B cell (primary cell): ENCODE data around the gene PLXNA3. TPM values are rescaled to one million over a fixed set of nuclear protein-coding genes. Genes with fewer than 3 reads are reported as not detected.

ENCODE experiments used
- ATAC-seq: fragments of 200-7000 bp; cut with Tn5 transposase; one replicate; pipeline ENCODE4 v1.10.0; 2021; ENCODE audit warnings: low read depth, mild to moderate bottlenecking, moderate number of reproducible peaks, moderate library complexity
- CTCF ChIA-PET: fragments of 350-600 bp; sonication (Branson Sonifier 250); formaldehyde crosslinking; loops from one replicate; lab custom pipeline; 2021; ENCODE audit warnings: antibody characterized with exemption, inconsistent platforms; lab: Charles Lee
- POLR2A ChIA-PET: fragments of 350-600 bp; sonication (Branson Sonifier 250); formaldehyde crosslinking; loops from one replicate; lab custom pipeline; 2021; ENCODE audit warnings: antibody characterized with exemption; lab: Charles Lee
- DNase-seq: peaks from one replicate; pipeline ENCODE4 v3.0.0; 2013
- H2AFZ ChIP-seq: 2 replicates; pipeline ENCODE4 v1.6.1; 2012; ENCODE audit warnings: mild to moderate bottlenecking, low read depth, low read length; ENCODE audit not compliant: insufficient read depth, poor library complexity, severe bottlenecking
- H3K27ac ChIP-seq, 2 donors: 1 replicate in 1 of 2; 2 replicates in 1 of 2; pipeline ENCODE4 v1.5.1; 2012 to 2013; ENCODE audit warnings: low read length in 2 of 2, mild to moderate bottlenecking in 2 of 2, moderate library complexity in 1 of 2
- H3K27me3 ChIP-seq, 4 experiments: fragments of 200-600 bp in 1 of 4; sonication (generic) in 1 of 4; replicated peaks in 1 of 4; 1 replicate in 2 of 4; 2 replicates in 2 of 4; pipeline versions ENCODE4 v1.6.1 to v1.7.0; 2013 to 2016; ENCODE audit warnings: low read length in 3 of 4, mild to moderate bottlenecking in 2 of 4, mixed read lengths in 1 of 4, moderate library complexity in 1 of 4; ENCODE audit not compliant: insufficient read depth in 4 of 4, control insufficient read depth in 3 of 4; ENCODE audit errors: control extremely low read depth in 1 of 4
- H3K36me3 ChIP-seq, 2 experiments: replicated peaks in 1 of 2; 1 replicate in 1 of 2; 2 replicates in 1 of 2; pipeline versions ENCODE4 v1.6.1 to v1.7.1; 2013; ENCODE audit warnings: low read length in 1 of 2; ENCODE audit not compliant: insufficient read depth in 2 of 2, control insufficient read depth in 1 of 2; ENCODE audit errors: control extremely low read depth in 1 of 2, extremely low read depth in 1 of 2
- H3K4me1 ChIP-seq, 2 donors: fragments of 200-600 bp in 1 of 2; sonication (generic) in 1 of 2; 1 replicate in 1 of 2; 2 replicates in 1 of 2; pipeline versions ENCODE4 v1.5.1 to v1.6.1; 2013 to 2017; ENCODE audit warnings: low read length in 2 of 2; ENCODE audit not compliant: control insufficient read depth in 2 of 2, insufficient read depth in 2 of 2
- H3K4me2 ChIP-seq: replicated peaks from 2 replicates; pipeline ENCODE3; 2012; ENCODE audit warnings: mild to moderate bottlenecking, low read depth, low read length; ENCODE audit not compliant: poor library complexity, severe bottlenecking
- H3K4me3 ChIP-seq, 5 experiments: fragments of 200-600 bp in 1 of 5; sonication (generic) in 1 of 5; 1 replicate in 3 of 5; 2 replicates in 2 of 5; pipeline versions ENCODE4 v1.5.1 to v1.7.0; 2011 to 2016; ENCODE audit warnings: low read length in 4 of 5, mild to moderate bottlenecking in 4 of 5, low read depth in 2 of 5, control low read depth in 1 of 5, moderate library complexity in 1 of 5; ENCODE audit not compliant: insufficient read depth in 1 of 5; ENCODE audit errors: control extremely low read depth in 1 of 5, extremely low read depth in 1 of 5
- H3K79me2 ChIP-seq: fragments of 200-600 bp; sonication (generic); one replicate; pipeline ENCODE4 v1.6.0; 2016; ENCODE audit warnings: low read length; ENCODE audit not compliant: control insufficient read depth, insufficient read depth
- H3K9ac ChIP-seq: fragments of 200-600 bp; sonication (generic); 2 replicates; pipeline ENCODE4 v1.6.1; 2017; ENCODE audit warnings: mild to moderate bottlenecking, low read length, moderate library complexity
- H3K9me3 ChIP-seq, 3 donors: one replicate each; pipeline versions ENCODE4 v1.6.1 to v1.7.1; 2013; ENCODE audit warnings: low read length in 2 of 3; ENCODE audit not compliant: control insufficient read depth in 2 of 3, insufficient read depth in 1 of 3; ENCODE audit errors: control extremely low read depth in 1 of 3
- H4K20me1 ChIP-seq: 2 replicates; pipeline ENCODE4 v1.6.0; 2012; ENCODE audit warnings: mild to moderate bottlenecking, low read length; ENCODE audit not compliant: insufficient read depth, control insufficient read depth, poor library complexity, severe bottlenecking
- H3K27ac Mint-ChIP-seq: one replicate; pipeline ENCODE4 v1.8.0; 2021; ENCODE audit warnings: mixed read lengths
- H3K27me3 Mint-ChIP-seq: one replicate; pipeline ENCODE4 v1.8.0; 2021; ENCODE audit warnings: mixed read lengths
- H3K4me1 Mint-ChIP-seq: one replicate; pipeline ENCODE4 v1.8.0; 2021; ENCODE audit warnings: mixed read lengths
- H3K4me3 Mint-ChIP-seq: one replicate; pipeline ENCODE4 v1.8.0; 2021; ENCODE audit warnings: mixed read lengths
- H3K9me3 Mint-ChIP-seq: one replicate; pipeline ENCODE4 v1.8.0; 2022; ENCODE audit warnings: mixed read lengths; ENCODE audit not compliant: insufficient read depth
- CTCF ChIP-seq: fragments of 200-600 bp; IDR thresholded peaks from one replicate; pipeline ENCODE4 v1.8.0; 2022; ENCODE audit warnings: antibody characterized with exemption, mild to moderate bottlenecking
- EZH2 ChIP-seq: IDR thresholded peaks from 2 replicates; pipeline ENCODE4 v1.6.1; 2012; ENCODE audit warnings: borderline replicate concordance, low read depth, mild to moderate bottlenecking, moderate library complexity, low read length; ENCODE audit not compliant: insufficient read depth, poor library complexity, severe bottlenecking
- WGBS: methylation state at CpG from one replicate; pipeline ENCODE4 v1.1.5; 2013; ENCODE audit warnings: missing lambda C conversion rate; ENCODE audit not compliant: insufficient coverage; 5-methylcytosine and 5-hydroxymethylcytosine counted together
- intact Hi-C: fragments of 100-400 bp; cut with micrococcal nuclease; formaldehyde crosslinking; loops from one replicate; pipeline ENCODE4 v1.10.0; 2022
- polyA plus RNA-seq: library from polyadenylated mRNA; depleted of rRNA; stranded (reverse); fragments of >200 nt; gene quantifications from 2 replicates; pipeline ENCODE4 v1.2.3, GENCODE V29; 2012
- total RNA-seq, 2 donors: library from RNA; stranded (reverse); fragments of 120-200 nt in 1 of 2; gene quantifications; 1 replicate in 1 of 2; 2 replicates in 1 of 2; pipeline versions ENCODE4 v1.2.3 to v1.2.4, GENCODE V29; 2013 to 2022

Gene PLXNA3
- total and polyA plus RNA-seq, 2 donors (not counting 1 experiment from before 2014, with no cell fraction given) = 68.6 to 114 TPM

- Histone ChIP-seq H3K9ac (no peak overlapping the region), H3K4me2 (no peak overlapping the region), H3K27me3 (no peaks in the 10 kb centered on the region), H2AFZ (no peak overlapping the region), H3K4me3 (no peak overlapping the region), H3K79me2 (peaks cover 6% of the 10 kb centered on the region), H3K4me1 (peaks cover 4 to 23% of the 10 kb centered on the region in 2 donors), H3K36me3 (peaks cover 0 to 15% of the 10 kb centered on the region in 2 experiments), H3K9me3 (peaks cover 0 to 3% (median 0%) of the 10 kb centered on the region in 3 donors), H4K20me1 (no peaks in the 10 kb centered on the region), H3K27ac (no peak overlapping the region)
- intact Hi-C loops = no loop called here
- Mint-ChIP-seq H3K27me3 (no peaks in the 10 kb centered on the region), H3K4me3 (no peak overlapping the region), H3K4me1 (peaks cover 20% of the 10 kb centered on the region), H3K9me3 (no peaks in the 10 kb centered on the region), H3K27ac (no peak overlapping the region)
- TF ChIP-seq CTCF (no peak), EZH2 (no peak)
- WGBS = 100% methylated on average over 10 of the region's 16 CpGs
- DNase-seq = no peak
- ATAC-seq = no peak
- CTCF ChIA-PET = interaction anchor here (1.2 to 1.3 kb wide), 2 partner anchors 22 to 114 kb away, joined by 3 to 4 read pairs; partner anchors contain the start of gene SLC10A3
- POLR2A ChIA-PET = interaction anchor here (0.7 kb wide), 1 partner anchor 21 kb away, joined by 3 read pairs; no protein-coding TSS in a partner anchor
Observed at GRCh38 chrX:154512879-154513553, 54.9 kb downstream of the PLXNA3 start.

GRCh38 chrX:154513716-154514115 lies 55.6 kb downstream of the PLXNA3 start:
- POLR2A ChIA-PET = interaction anchor here (0.7 kb wide), 1 partner anchor 22 kb away, joined by 3 read pairs; no protein-coding TSS in a partner anchor
- no peak overlapping the region for H3K9ac ChIP-seq
- no peak for TF ChIP-seq CTCF
- no peak for TF ChIP-seq EZH2
- H3K4me3 Mint-ChIP-seq = peak overlapping the region; percentile 57
- peaks cover 6% of the 10 kb centered on the region for H3K79me2 ChIP-seq
- peaks cover 4 to 23% of the 10 kb centered on the region in 2 donors for H3K4me1 ChIP-seq
- no peaks in the 10 kb centered on the region for H3K27me3 ChIP-seq
- WGBS = 100% methylated on average over 1 of the region's 2 CpGs
- no peak overlapping the region for H2AFZ ChIP-seq
- H3K27me3 Mint-ChIP-seq = no peaks in the 10 kb centered on the region
- H4K20me1 ChIP-seq = no peaks in the 10 kb centered on the region
- no peak for ATAC-seq
- intact Hi-C loops = no loop called here
- peaks cover 20% of the 10 kb centered on the region for H3K4me1 Mint-ChIP-seq
- peaks cover 0 to 3% (median 0%) of the 10 kb centered on the region in 3 donors for H3K9me3 ChIP-seq
- no peak overlapping the region for H3K4me2 ChIP-seq
- peaks cover 0 to 11% of the 10 kb centered on the region in 2 experiments for H3K36me3 ChIP-seq
- no peak overlapping the region for H3K27ac Mint-ChIP-seq
- no peak for DNase-seq
- H3K9me3 Mint-ChIP-seq = no peaks in the 10 kb centered on the region
- no peak overlapping the region for H3K4me3 ChIP-seq
- H3K27ac ChIP-seq = no peak overlapping the region
- CTCF ChIA-PET = interaction anchor here (1.2 to 1.3 kb wide), 2 partner anchors 23 to 115 kb away, joined by 3 to 4 read pairs; partner anchors contain the start of gene SLC10A3
